HL-60 (cell line): ENCODE results near the gene CCDC40.

Source experiments
- DNase-seq, 2 experiments: peaks; one replicate each; pipeline ENCODE4 v3.0.0-alpha.2; 2010 to 2020; ENCODE audit warnings: low read depth in 1 of 2, low spot score in 1 of 2
- H3K27ac ChIP-seq: fragments of 250-450 bp; sonication (Bioruptor Pico); replicated peaks from 2 replicates; pipeline ENCODE4 v1.5.1; 2020; ENCODE audit warnings: mild to moderate bottlenecking, moderate library complexity
- H3K27me3 ChIP-seq: fragments of 250-450 bp; sonication (Bioruptor Pico); 2 replicates; pipeline ENCODE4 v1.5.1; 2021; ENCODE audit warnings: mild to moderate bottlenecking, moderate library complexity; ENCODE audit not compliant: insufficient read depth, poor library complexity, severe bottlenecking
- H3K4me3 ChIP-seq: replicated peaks from 2 replicates; pipeline ENCODE4 v1.5.1; 2011; ENCODE audit warnings: mild to moderate bottlenecking, control low read depth, low read length; ENCODE audit not compliant: insufficient read depth
- CTCF ChIP-seq: IDR thresholded peaks from one replicate; pipeline ENCODE4 v1.5.1; 2011; ENCODE audit warnings: low read length, control low read depth, inconsistent platforms; ENCODE audit not compliant: insufficient read depth
- GABPA ChIP-seq: IDR thresholded peaks from 2 replicates; pipeline ENCODE4 v1.6.1; 2012; ENCODE audit warnings: low read depth
- POLR2AphosphoS5 ChIP-seq: IDR thresholded peaks from 2 replicates; pipeline ENCODE4 v1.6.1; 2012; ENCODE audit warnings: low read depth
- REST ChIP-seq: IDR thresholded peaks from 2 replicates; pipeline ENCODE4 v1.6.1; 2012; ENCODE audit warnings: low read depth; ENCODE audit not compliant: insufficient replicate concordance
- SPI1 ChIP-seq: IDR thresholded peaks from 2 replicates; pipeline ENCODE4 v1.6.1; 2012; ENCODE audit warnings: low read depth, mild to moderate bottlenecking, borderline replicate concordance

Gene CCDC40

GRCh38 chr17:79988185-79988971 is 48.1 kb upstream of the CCDC40 start:
- no peak for DNase-seq
- Histone ChIP-seq H3K27me3 (peaks cover 23% of the 10 kb centered on the region), H3K4me3 (no peak overlapping the region), H3K27ac (no peak overlapping the region)
- TF ChIP-seq CTCF: no peak
- no peak for TF ChIP-seq SPI1
- TF ChIP-seq GABPA: no peak
- TF ChIP-seq POLR2AphosphoS5: no peak
- TF ChIP-seq REST: no peak

GRCh38 chr17:79989106-79989835 is 47.2 kb upstream of the CCDC40 start:
- Histone ChIP-seq H3K27me3 (peaks cover 20% of the 10 kb centered on the region), H3K27ac (no peak overlapping the region), H3K4me3 (no peak overlapping the region)
- TF ChIP-seq REST (no peak), POLR2AphosphoS5 (no peak), CTCF (no peak), SPI1 (no peak), GABPA (no peak)
- no peak for DNase-seq

- no peak overlapping the region for H3K27ac ChIP-seq
- TF ChIP-seq GABPA: no peak
- no peak for TF ChIP-seq REST
- TF ChIP-seq POLR2AphosphoS5: no peak
- no peak for TF ChIP-seq SPI1
- no peak for TF ChIP-seq CTCF
Measured at GRCh38 chr17:79990051-79990592, 46.3 kb upstream of the CCDC40 start.

More at GRCh38 chr17:79990051-79990592, 46.3 kb upstream of the CCDC40 start:
- DNase-seq: no peak
- Histone ChIP-seq H3K4me3 (no peak overlapping the region), H3K27me3 (peaks cover 20% of the 10 kb centered on the region)
